ENCODE data around the gene FSTL1. TPM values are rescaled to one million over a fixed set of nuclear protein-coding genes. Genes with fewer than 3 reads are reported as not detected.

The FSTL1 gene
- total RNA-seq, 1 donor, result 2,074 TPM

DNA sequence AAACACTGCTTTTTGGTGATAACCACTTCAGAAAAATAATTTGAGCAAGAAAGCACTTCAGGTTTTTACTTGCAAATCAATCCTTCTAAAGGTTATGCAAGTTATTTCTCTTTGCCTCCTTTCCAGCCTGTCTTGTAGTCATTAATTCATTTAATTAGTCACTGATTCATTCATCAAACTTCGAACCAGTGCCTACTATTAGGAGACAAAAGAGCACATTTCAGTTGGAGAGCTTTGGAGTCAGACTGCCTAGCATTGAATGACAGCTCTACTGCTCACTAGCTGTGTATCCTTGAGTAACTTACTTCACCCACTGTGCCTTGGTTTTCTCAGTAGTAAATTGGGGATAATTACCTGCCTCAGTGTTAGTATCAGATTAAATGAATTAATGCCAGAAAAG is 86.7 kb downstream of the FSTL1 start:
- Histone ChIP-seq H3K4me1 (ENCODE audit: insufficient read depth, low read length) (no peaks in the 10 kb centered on the region), H2AFZ (ENCODE audit: low read length) (no peak overlapping the region)
- TF ChIP-seq, protein P1, sequence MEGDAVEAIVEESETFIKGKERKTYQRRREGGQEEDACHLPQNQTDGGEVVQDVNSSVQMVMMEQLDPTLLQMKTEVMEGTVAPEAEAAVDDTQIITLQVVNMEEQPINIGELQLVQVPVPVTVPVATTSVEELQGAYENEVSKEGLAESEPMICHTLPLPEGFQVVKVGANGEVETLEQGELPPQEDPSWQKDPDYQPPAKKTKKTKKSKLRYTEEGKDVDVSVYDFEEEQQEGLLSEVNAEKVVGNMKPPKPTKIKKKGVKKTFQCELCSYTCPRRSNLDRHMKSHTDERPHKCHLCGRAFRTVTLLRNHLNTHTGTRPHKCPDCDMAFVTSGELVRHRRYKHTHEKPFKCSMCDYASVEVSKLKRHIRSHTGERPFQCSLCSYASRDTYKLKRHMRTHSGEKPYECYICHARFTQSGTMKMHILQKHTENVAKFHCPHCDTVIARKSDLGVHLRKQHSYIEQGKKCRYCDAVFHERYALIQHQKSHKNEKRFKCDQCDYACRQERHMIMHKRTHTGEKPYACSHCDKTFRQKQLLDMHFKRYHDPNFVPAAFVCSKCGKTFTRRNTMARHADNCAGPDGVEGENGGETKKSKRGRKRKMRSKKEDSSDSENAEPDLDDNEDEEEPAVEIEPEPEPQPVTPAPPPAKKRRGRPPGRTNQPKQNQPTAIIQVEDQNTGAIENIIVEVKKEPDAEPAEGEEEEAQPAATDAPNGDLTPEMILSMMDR (IDR thresholded peaks at IDR 0.05; ENCODE audit: extremely low read depth, low read depth, low read length), result no peak

DNA sequence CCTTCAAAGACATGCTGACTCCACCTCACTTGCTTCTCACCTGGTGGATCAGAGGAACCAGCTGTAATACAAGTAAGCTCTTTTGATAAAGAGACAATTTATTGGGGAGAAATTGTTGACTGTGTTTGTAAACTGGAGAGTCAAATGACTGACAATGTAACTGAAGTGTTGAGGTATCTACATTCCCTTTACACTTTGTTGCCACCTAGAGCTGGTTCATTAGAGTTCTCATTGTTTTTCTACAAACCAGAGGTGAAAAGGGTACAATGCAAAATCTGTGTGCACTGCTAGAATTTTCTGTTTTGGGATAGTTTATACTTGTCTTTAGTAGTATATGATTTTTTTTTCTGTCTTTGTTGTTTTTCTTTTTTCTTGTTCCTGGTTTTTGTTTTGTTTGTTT is 93.0 kb downstream of the FSTL1 start:
- no peaks in the 10 kb centered on the region for H3K4me1 ChIP-seq (ENCODE audit: insufficient read depth, low read length)
- no peaks in the 10 kb centered on the region for H3K9me3 ChIP-seq (ENCODE audit: low read depth, low read length)
- H4K20me1 ChIP-seq (ENCODE audit: insufficient read depth, low read length), result no peaks in the 10 kb centered on the region
- no peak overlapping the region for H3K27ac ChIP-seq (ENCODE audit: low read depth, low read length)
- TF ChIP-seq, protein P1 (IDR thresholded peaks at IDR 0.05; ENCODE audit: extremely low read depth, low read depth, low read length), result no peak
- H2AFZ ChIP-seq (ENCODE audit: low read length), result no peak overlapping the region
- peaks cover 13% of the 10 kb centered on the region for H3K27me3 ChIP-seq (ENCODE audit: insufficient read depth, low read length)
- H3K4me3 ChIP-seq (ENCODE audit: insufficient read depth, low read length), result no peak overlapping the region
- H3K4me2 ChIP-seq (ENCODE audit: insufficient read depth, low read length), result no peak overlapping the region
- H3K79me2 ChIP-seq (ENCODE audit: insufficient read depth, low read length), result no peaks in the 10 kb centered on the region
- DNase-seq (ENCODE audit: insufficient read length, low spot score, missing footprints), result no peak
- H3K36me3 ChIP-seq (ENCODE audit: insufficient read depth, low read length), result no peaks in the 10 kb centered on the region

More for the DNA sequence above, 86.7 kb downstream of the FSTL1 start:
- Histone ChIP-seq H3K36me3 (ENCODE audit: insufficient read depth, low read length) (no peaks in the 10 kb centered on the region), H4K20me1 (ENCODE audit: insufficient read depth, low read length) (no peaks in the 10 kb centered on the region), H3K4me2 (ENCODE audit: insufficient read depth, low read length) (no peak overlapping the region), H3K79me2 (ENCODE audit: insufficient read depth, low read length) (no peaks in the 10 kb centered on the region), H3K27me3 (ENCODE audit: insufficient read depth, low read length) (peaks cover 17% of the 10 kb centered on the region), H3K9me3 (ENCODE audit: low read depth, low read length) (no peaks in the 10 kb centered on the region), H3K4me3 (ENCODE audit: insufficient read depth, low read length) (no peak overlapping the region), H3K27ac (ENCODE audit: low read depth, low read length) (no peak overlapping the region)
- no peak for DNase-seq (ENCODE audit: insufficient read length, low spot score, missing footprints)

DNA sequence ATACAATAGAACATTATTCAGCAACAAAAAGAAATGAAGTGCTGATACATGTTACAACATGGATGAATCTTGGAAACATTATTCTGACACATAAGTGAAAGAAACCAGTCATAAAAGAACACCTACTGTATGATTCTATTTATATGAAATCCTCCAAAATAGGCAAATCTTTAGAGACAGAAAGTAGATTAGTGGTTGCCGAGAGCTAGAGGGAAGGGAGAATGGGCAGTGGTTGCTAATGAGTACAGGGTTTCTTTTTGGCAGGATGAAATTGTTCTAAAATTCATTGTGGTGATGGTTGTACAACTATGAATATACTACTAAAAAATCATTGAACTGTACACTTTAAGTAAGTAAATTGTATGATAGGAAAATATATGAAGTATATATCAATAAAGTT is 95.3 kb downstream of the FSTL1 start:
- H3K4me1 ChIP-seq (ENCODE audit: insufficient read depth, low read length), result peaks cover 5% of the 10 kb centered on the region
- no peaks in the 10 kb centered on the region for H3K36me3 ChIP-seq (ENCODE audit: insufficient read depth, low read length)
- H3K4me2 ChIP-seq (ENCODE audit: insufficient read depth, low read length), result no peak overlapping the region
- no peak for DNase-seq (ENCODE audit: insufficient read length, low spot score, missing footprints)
- H3K27me3 ChIP-seq (ENCODE audit: insufficient read depth, low read length), result peaks cover 13% of the 10 kb centered on the region
- H3K27ac ChIP-seq (ENCODE audit: low read depth, low read length), result no peak overlapping the region
- no peaks in the 10 kb centered on the region for H3K79me2 ChIP-seq (ENCODE audit: insufficient read depth, low read length)
- no peak overlapping the region for H3K4me3 ChIP-seq (ENCODE audit: insufficient read depth, low read length)
- no peaks in the 10 kb centered on the region for H4K20me1 ChIP-seq (ENCODE audit: insufficient read depth, low read length)
- no peak overlapping the region for H2AFZ ChIP-seq (ENCODE audit: low read length)
- TF ChIP-seq, protein P1 (IDR thresholded peaks at IDR 0.05; ENCODE audit: extremely low read depth, low read depth, low read length), result no peak
- no peaks in the 10 kb centered on the region for H3K9me3 ChIP-seq (ENCODE audit: low read depth, low read length)

DNA sequence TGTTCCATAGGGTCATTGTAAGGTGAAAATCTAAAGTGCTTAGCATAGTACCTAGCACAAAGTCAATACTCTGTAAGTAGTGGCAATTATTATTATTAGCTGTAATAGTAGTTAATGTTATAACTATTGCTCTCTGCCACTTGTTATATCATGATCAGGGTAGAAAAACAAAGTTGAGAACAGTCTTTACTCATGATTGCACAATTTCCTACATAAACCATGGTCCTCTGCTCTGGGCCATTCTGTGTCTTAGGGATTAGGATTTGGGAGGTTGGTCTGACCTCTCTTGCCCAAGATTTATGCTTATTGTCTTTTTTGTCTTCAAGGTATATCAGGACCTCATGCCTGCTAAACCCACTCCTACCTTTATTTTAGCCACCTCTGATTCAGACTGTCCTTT is 97.3 kb downstream of the FSTL1 start:
- Histone ChIP-seq H3K36me3 (ENCODE audit: insufficient read depth, low read length) (no peaks in the 10 kb centered on the region), H3K79me2 (ENCODE audit: insufficient read depth, low read length) (peaks cover 6% of the 10 kb centered on the region), H2AFZ (ENCODE audit: low read length) (no peak overlapping the region), H3K27me3 (ENCODE audit: insufficient read depth, low read length) (peaks cover 13% of the 10 kb centered on the region), H3K9me3 (ENCODE audit: low read depth, low read length) (no peaks in the 10 kb centered on the region), H3K4me1 (ENCODE audit: insufficient read depth, low read length) (peaks cover 15% of the 10 kb centered on the region), H3K4me3 (ENCODE audit: insufficient read depth, low read length) (no peak overlapping the region), H3K27ac (ENCODE audit: low read depth, low read length) (no peak overlapping the region), H4K20me1 (ENCODE audit: insufficient read depth, low read length) (peaks cover 2% of the 10 kb centered on the region), H3K4me2 (ENCODE audit: insufficient read depth, low read length) (no peak overlapping the region)
- DNase-seq (ENCODE audit: insufficient read length, low spot score, missing footprints), result no peak
- TF ChIP-seq, protein P1 (IDR thresholded peaks at IDR 0.05; ENCODE audit: extremely low read depth, low read depth, low read length), result no peak

Measured in osteoblast (primary cell).